ENCODE results near the gene CCDC167.

DNA sequence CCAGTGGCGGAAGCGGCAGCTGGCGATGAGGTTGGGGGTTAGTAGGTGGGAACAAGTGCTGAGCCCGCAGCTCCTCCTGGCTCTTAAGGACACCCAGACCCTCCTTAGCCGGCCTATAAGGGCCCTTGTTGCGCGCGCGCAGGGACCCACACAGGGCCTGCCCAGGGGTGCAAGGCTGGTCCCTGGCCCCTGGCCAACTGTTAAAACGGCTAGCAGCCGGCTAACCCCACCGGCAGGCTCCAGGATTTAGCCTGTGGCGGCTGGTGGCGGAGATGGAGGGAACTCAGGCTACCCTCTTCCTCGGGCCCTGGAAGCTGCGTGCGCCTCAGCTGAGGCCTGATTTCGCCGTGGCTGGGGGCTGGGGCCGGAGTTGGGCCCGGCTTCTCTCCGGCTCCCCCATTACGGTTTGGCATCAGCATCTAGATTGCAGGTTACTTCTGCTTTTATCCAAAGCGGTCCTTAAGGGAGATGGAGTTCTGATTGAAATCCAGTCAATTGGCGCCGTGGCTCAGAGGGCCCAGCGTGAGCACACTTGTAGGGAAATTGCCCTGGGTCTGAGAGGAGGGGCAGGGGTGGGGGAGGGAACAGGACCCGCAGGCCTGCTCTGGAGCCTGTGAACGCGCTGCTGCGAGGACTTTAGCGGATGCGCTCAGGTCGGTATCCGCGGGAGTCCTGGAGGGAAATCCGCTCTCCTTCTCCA, 36.9 kb upstream of the CCDC167 start:
- no peak for TF ChIP-seq EZH2 (IDR thresholded peaks at IDR 0.05; ENCODE audit: borderline replicate concordance, low read depth, low read length, poor library complexity, severe bottlenecking)
- TF ChIP-seq, protein P1, sequence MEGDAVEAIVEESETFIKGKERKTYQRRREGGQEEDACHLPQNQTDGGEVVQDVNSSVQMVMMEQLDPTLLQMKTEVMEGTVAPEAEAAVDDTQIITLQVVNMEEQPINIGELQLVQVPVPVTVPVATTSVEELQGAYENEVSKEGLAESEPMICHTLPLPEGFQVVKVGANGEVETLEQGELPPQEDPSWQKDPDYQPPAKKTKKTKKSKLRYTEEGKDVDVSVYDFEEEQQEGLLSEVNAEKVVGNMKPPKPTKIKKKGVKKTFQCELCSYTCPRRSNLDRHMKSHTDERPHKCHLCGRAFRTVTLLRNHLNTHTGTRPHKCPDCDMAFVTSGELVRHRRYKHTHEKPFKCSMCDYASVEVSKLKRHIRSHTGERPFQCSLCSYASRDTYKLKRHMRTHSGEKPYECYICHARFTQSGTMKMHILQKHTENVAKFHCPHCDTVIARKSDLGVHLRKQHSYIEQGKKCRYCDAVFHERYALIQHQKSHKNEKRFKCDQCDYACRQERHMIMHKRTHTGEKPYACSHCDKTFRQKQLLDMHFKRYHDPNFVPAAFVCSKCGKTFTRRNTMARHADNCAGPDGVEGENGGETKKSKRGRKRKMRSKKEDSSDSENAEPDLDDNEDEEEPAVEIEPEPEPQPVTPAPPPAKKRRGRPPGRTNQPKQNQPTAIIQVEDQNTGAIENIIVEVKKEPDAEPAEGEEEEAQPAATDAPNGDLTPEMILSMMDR (conservative IDR thresholded peaks at IDR 0.05; ENCODE audit: low read depth, low read length): no peak

Data from A673 (cell line).